Measurements from ENCODE around the gene PGLYRP2.

- TF ChIP-seq, protein P1, sequence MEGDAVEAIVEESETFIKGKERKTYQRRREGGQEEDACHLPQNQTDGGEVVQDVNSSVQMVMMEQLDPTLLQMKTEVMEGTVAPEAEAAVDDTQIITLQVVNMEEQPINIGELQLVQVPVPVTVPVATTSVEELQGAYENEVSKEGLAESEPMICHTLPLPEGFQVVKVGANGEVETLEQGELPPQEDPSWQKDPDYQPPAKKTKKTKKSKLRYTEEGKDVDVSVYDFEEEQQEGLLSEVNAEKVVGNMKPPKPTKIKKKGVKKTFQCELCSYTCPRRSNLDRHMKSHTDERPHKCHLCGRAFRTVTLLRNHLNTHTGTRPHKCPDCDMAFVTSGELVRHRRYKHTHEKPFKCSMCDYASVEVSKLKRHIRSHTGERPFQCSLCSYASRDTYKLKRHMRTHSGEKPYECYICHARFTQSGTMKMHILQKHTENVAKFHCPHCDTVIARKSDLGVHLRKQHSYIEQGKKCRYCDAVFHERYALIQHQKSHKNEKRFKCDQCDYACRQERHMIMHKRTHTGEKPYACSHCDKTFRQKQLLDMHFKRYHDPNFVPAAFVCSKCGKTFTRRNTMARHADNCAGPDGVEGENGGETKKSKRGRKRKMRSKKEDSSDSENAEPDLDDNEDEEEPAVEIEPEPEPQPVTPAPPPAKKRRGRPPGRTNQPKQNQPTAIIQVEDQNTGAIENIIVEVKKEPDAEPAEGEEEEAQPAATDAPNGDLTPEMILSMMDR (IDR thresholded peaks at IDR 0.05), result no peak
- TF ChIP-seq POLR2A (IDR thresholded peaks at IDR 0.05), result no peak
Observed at GRCh38 chr19:15495151-15495550, 15.8 kb upstream of the PGLYRP2 start.
